MM.1S (cell line): Measurements from ENCODE around the gene TGFBR3.

Source experiments
- DNase-seq: peaks from one replicate; pipeline ENCODE4 v3.0.0-alpha.2; 2015
- H2AFZ ChIP-seq: fragments of 300-600 bp; sonication (generic); 2 replicates; pipeline ENCODE4 v1.6.0; 2016; ENCODE audit warnings: antibody characterized with exemption, low read length
- H3F3A ChIP-seq: fragments of 300-600 bp; sonication (generic); 2 replicates; pipeline ENCODE4 v1.6.1; 2016; ENCODE audit warnings: mild to moderate bottlenecking, antibody characterized with exemption, low read length, moderate library complexity, mixed read lengths; ENCODE audit not compliant: insufficient read depth
- H3K27ac ChIP-seq: fragments of 300-600 bp; sonication (generic); 2 replicates; pipeline ENCODE4 v1.5.1; 2016; ENCODE audit warnings: mild to moderate bottlenecking, low read length
- H3K27me3 ChIP-seq: fragments of 300-600 bp; sonication (generic); replicated peaks from 2 replicates; pipeline ENCODE4 v1.6.0; 2016; ENCODE audit warnings: low read length; ENCODE audit not compliant: insufficient read depth
- H3K36me3 ChIP-seq: fragments of 300-600 bp; sonication (generic); replicated peaks from 2 replicates; pipeline ENCODE4 v1.6.1; 2016; ENCODE audit warnings: mild to moderate bottlenecking, low read length, mixed read lengths; ENCODE audit not compliant: insufficient read depth
- H3K4me1 ChIP-seq: fragments of 300-600 bp; sonication (generic); 2 replicates; pipeline ENCODE4 v1.6.1; 2016; ENCODE audit warnings: low read length, mixed read lengths
- H3K4me2 ChIP-seq: fragments of 300-600 bp; sonication (generic); 2 replicates; pipeline ENCODE4 v1.6.0; 2016; ENCODE audit warnings: low read depth, low read length
- H3K4me3 ChIP-seq: fragments of 300-600 bp; sonication (generic); 2 replicates; pipeline ENCODE4 v1.5.1; 2016; ENCODE audit warnings: low read length, mixed read lengths
- H3K79me2 ChIP-seq: fragments of 300-600 bp; sonication (generic); 2 replicates; pipeline ENCODE4 v1.6.1; 2016; ENCODE audit warnings: mixed run types, low read length, mixed read lengths
- H3K9ac ChIP-seq: fragments of 300-600 bp; sonication (generic); 2 replicates; pipeline ENCODE4 v1.6.1; 2016; ENCODE audit warnings: low read length, mixed read lengths
- H3K9me2 ChIP-seq: fragments of 300-600 bp; sonication (generic); replicated peaks from 2 replicates; pipeline ENCODE4 v1.6.1; 2016; ENCODE audit warnings: mild to moderate bottlenecking, low read length, mixed read lengths; ENCODE audit not compliant: insufficient read depth
- H3K9me3 ChIP-seq: fragments of 300-600 bp; sonication (generic); replicated peaks from 2 replicates; pipeline ENCODE4 v1.6.1; 2016; ENCODE audit warnings: mild to moderate bottlenecking, low read length, mixed read lengths; ENCODE audit not compliant: insufficient read depth
- H4K20me1 ChIP-seq: fragments of 300-600 bp; sonication (generic); 2 replicates; pipeline ENCODE4 v1.6.1; 2016; ENCODE audit warnings: mild to moderate bottlenecking, low read length, moderate library complexity, mixed read lengths; ENCODE audit not compliant: insufficient read depth
- CTCF ChIP-seq: fragments of 300-600 bp; sonication (generic); IDR thresholded peaks from 2 replicates; pipeline ENCODE4 v1.5.1; 2016; ENCODE audit warnings: antibody characterized with exemption, low read length, mixed read lengths
- EZH2 ChIP-seq: fragments of 300-600 bp; sonication (generic); optimal IDR thresholded peaks from 2 replicates; pipeline ENCODE3; 2017; ENCODE audit warnings: low read depth, mild to moderate bottlenecking, antibody characterized with exemption, low read length, mixed read lengths
- EZH2phosphoT487 ChIP-seq: fragments of 300-600 bp; sonication (generic); IDR thresholded peaks from 2 replicates; pipeline ENCODE4 v1.6.1; 2018; ENCODE audit warnings: antibody characterized with exemption, low read length

Gene TGFBR3

GRCh38 chr1:91813813-91814212 is 72.1 kb downstream of the TGFBR3 start:
- Histone ChIP-seq H2AFZ (no peak overlapping the region), H3K4me3 (no peak overlapping the region), H3K4me1 (peaks cover 9% of the 10 kb centered on the region), H3K36me3 (no peaks in the 10 kb centered on the region), H3K9me2 (no peaks in the 10 kb centered on the region), H3K4me2 (no peak overlapping the region), H3K79me2 (no peaks in the 10 kb centered on the region), H3K27me3 (no peaks in the 10 kb centered on the region), H3F3A (no peaks in the 10 kb centered on the region), H3K9me3 (no peaks in the 10 kb centered on the region), H3K9ac (no peak overlapping the region), H3K27ac (no peak overlapping the region), H4K20me1 (no peaks in the 10 kb centered on the region)
- no peak for DNase-seq
- no peak for TF ChIP-seq CTCF
- TF ChIP-seq EZH2, result no peak
- no peak for TF ChIP-seq EZH2phosphoT487

- H3K9me2 ChIP-seq, result no peaks in the 10 kb centered on the region
- H3K79me2 ChIP-seq, result no peaks in the 10 kb centered on the region
- H3K9me3 ChIP-seq, result no peaks in the 10 kb centered on the region
- no peaks in the 10 kb centered on the region for H4K20me1 ChIP-seq
- no peak overlapping the region for H2AFZ ChIP-seq
- H3K4me2 ChIP-seq, result no peak overlapping the region
- H3K27me3 ChIP-seq, result no peaks in the 10 kb centered on the region
- H3K36me3 ChIP-seq, result no peaks in the 10 kb centered on the region
- H3F3A ChIP-seq, result no peaks in the 10 kb centered on the region
- H3K9ac ChIP-seq, result no peak overlapping the region
- no peaks in the 10 kb centered on the region for H3K4me1 ChIP-seq
- no peak overlapping the region for H3K27ac ChIP-seq
- no peak for DNase-seq
- no peak for TF ChIP-seq EZH2
- no peak for TF ChIP-seq CTCF
- TF ChIP-seq EZH2phosphoT487, result no peak
- no peak overlapping the region for H3K4me3 ChIP-seq
Observed at GRCh38 chr1:91811363-91812025, 74.5 kb downstream of the TGFBR3 start.

DNA sequence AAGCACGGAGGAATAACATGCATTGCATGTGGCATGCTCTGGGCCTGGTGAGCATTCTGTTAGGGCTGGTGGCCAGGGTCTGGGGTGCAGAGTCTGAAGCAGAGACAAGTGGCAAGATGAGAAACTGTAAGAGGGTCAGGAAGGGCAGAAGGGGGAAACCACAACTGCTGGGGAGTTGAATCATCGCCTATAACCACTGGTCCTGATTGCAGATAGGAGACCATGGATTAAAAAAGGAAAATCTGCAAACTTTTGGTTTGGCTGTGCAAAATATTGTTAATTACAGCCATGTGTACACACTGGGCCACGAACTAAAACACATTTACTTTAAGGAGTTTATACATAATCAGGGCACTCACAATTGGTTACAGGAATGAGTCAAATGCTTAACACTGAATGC is 76.6 kb downstream of the TGFBR3 start:
- Histone ChIP-seq H3K79me2 (no peaks in the 10 kb centered on the region), H3K27ac (no peak overlapping the region), H4K20me1 (no peaks in the 10 kb centered on the region), H3K9me3 (no peaks in the 10 kb centered on the region), H3K4me3 (no peak overlapping the region), H3K4me1 (peaks cover 3% of the 10 kb centered on the region), H3K9me2 (no peaks in the 10 kb centered on the region), H3K9ac (no peak overlapping the region), H3K36me3 (no peaks in the 10 kb centered on the region), H3F3A (0 out of 2 replicates have a peak, but pooled peaks cover under 1% of the 10 kb centered on the region), H2AFZ (no peak overlapping the region), H3K4me2 (no peak overlapping the region), H3K27me3 (no peaks in the 10 kb centered on the region)
- no peak for TF ChIP-seq CTCF
- no peak for TF ChIP-seq EZH2
- TF ChIP-seq EZH2phosphoT487, result no peak
- no peak for DNase-seq
